T-helper 2 cell treated with Interferon-gamma antibody and Interleukin-4, amounts not matched to agents 5 μg/mL and 100 μg/mL, for 36 hours (primary cell): ENCODE data around the gene MRPL33.

Source experiments
- DNase-seq: peaks from one replicate; pipeline ENCODE4 v3.0.0; 2021; ENCODE audit warnings: low spot score
- H3K27ac Mint-ChIP-seq: one replicate; pipeline ENCODE4 v1.8.0; 2021; ENCODE audit warnings: mild to moderate bottlenecking, mixed read lengths
- H3K27me3 Mint-ChIP-seq: one replicate; pipeline ENCODE4 v1.8.0; 2021; ENCODE audit warnings: low read depth, mixed read lengths
- H3K36me3 Mint-ChIP-seq: one replicate; pipeline ENCODE4 v1.8.0; 2021; ENCODE audit warnings: low read depth, mixed read lengths
- H3K4me1 Mint-ChIP-seq: one replicate; pipeline ENCODE4 v1.8.0; 2021; ENCODE audit warnings: low read depth, mixed read lengths
- H3K4me3 Mint-ChIP-seq: one replicate; pipeline ENCODE4 v1.8.0; 2022; ENCODE audit warnings: mild to moderate bottlenecking, moderate library complexity, mixed read lengths
- H3K9me3 Mint-ChIP-seq: one replicate; pipeline ENCODE4 v1.8.0; 2021; ENCODE audit warnings: mixed read lengths

The MRPL33 gene

GRCh38 chr2:27822049-27822448, 50.5 kb downstream of the MRPL33 start:
- Mint-ChIP-seq H3K4me1 (no peaks in the 10 kb centered on the region), H3K36me3 (no peaks in the 10 kb centered on the region), H3K4me3 (no peak overlapping the region), H3K27ac (no peak overlapping the region), H3K27me3 (no peaks in the 10 kb centered on the region), H3K9me3 (peaks cover 12% of the 10 kb centered on the region)
- no peak for DNase-seq

GRCh38 chr2:27823135-27823534, 51.6 kb downstream of the MRPL33 start:
- no peaks in the 10 kb centered on the region for H3K4me1 Mint-ChIP-seq
- H3K36me3 Mint-ChIP-seq: no peaks in the 10 kb centered on the region
- H3K27me3 Mint-ChIP-seq: no peaks in the 10 kb centered on the region
- no peak overlapping the region for H3K27ac Mint-ChIP-seq
- peaks cover 12% of the 10 kb centered on the region for H3K9me3 Mint-ChIP-seq
- no peak overlapping the region for H3K4me3 Mint-ChIP-seq
- no peak for DNase-seq

GRCh38 chr2:27823569-27823968, 52.0 kb downstream of the MRPL33 start:
- Mint-ChIP-seq H3K27me3 (no peaks in the 10 kb centered on the region), H3K4me1 (no peaks in the 10 kb centered on the region), H3K9me3 (peaks cover 12% of the 10 kb centered on the region), H3K36me3 (no peaks in the 10 kb centered on the region), H3K4me3 (no peak overlapping the region), H3K27ac (no peak overlapping the region)
- no peak for DNase-seq

- Mint-ChIP-seq H3K36me3 (no peaks in the 10 kb centered on the region), H3K9me3 (peaks cover 12% of the 10 kb centered on the region), H3K27me3 (no peaks in the 10 kb centered on the region), H3K27ac (no peak overlapping the region), H3K4me3 (no peak overlapping the region), H3K4me1 (no peaks in the 10 kb centered on the region)
- no peak for DNase-seq
Observed at GRCh38 chr2:27824401-27824800, 52.9 kb downstream of the MRPL33 start.

GRCh38 chr2:27828305-27828704, 56.8 kb downstream of the MRPL33 start:
- Mint-ChIP-seq H3K27ac (no peak overlapping the region), H3K9me3 (peaks cover 12% of the 10 kb centered on the region)

More at GRCh38 chr2:27828305-27828704, 56.8 kb downstream of the MRPL33 start:
- Mint-ChIP-seq H3K27me3 (no peaks in the 10 kb centered on the region), H3K4me1 (no peaks in the 10 kb centered on the region), H3K36me3 (no peaks in the 10 kb centered on the region), H3K4me3 (no peak overlapping the region)
- no peak for DNase-seq
